SK-N-SH treated with all-trans-retinoic acid at 6 μM for 48 hours (cell line): ENCODE measurements around the gene GLYATL1.

ENCODE experiments used
- GLIS3 ChIP-seq: fragments of 250-450 bp; sonication (Bioruptor Pico); IDR thresholded peaks from 2 replicates; pipeline ENCODE4 v1.5.0; 2020; ENCODE audit warnings: mild to moderate bottlenecking, moderate library complexity
- ISL1 ChIP-seq: fragments of 250-450 bp; sonication (Bioruptor Pico); IDR thresholded peaks from 2 replicates; pipeline ENCODE4 v2.1.2; 2022; ENCODE audit warnings: mild to moderate bottlenecking, moderate library complexity
- PATZ1 ChIP-seq: fragments of 250-450 bp; sonication (Bioruptor Pico); IDR thresholded peaks from 2 replicates; pipeline ENCODE4 v1.8.0; 2020; ENCODE audit warnings: mild to moderate bottlenecking, moderate library complexity, borderline replicate concordance
- ZC3H10 ChIP-seq: fragments of 250-450 bp; sonication (Bioruptor Pico); IDR thresholded peaks from 2 replicates; pipeline ENCODE4 v1.5.1; 2021; ENCODE audit warnings: mild to moderate bottlenecking, moderate library complexity

GRCh38 chr11:58914821-58915543 lies 24.3 kb upstream of the GLYATL1 start:
- no peak for TF ChIP-seq PATZ1 (CRISPR knock-in tag)
- no peak for TF ChIP-seq ISL1 (CRISPR knock-in tag)
- no peak for TF ChIP-seq ZC3H10 (CRISPR knock-in tag)
- no peak for TF ChIP-seq GLIS3 (CRISPR knock-in tag)
